Lower leg skin (tissue), 3 donors: ENCODE measurements around the gene LMCD1.

ENCODE experiments used
- POLR2A ChIP-seq, 2 donors: fragments of 450-650 bp; IDR thresholded peaks; one replicate each; pipeline ENCODE4 v1.6.1; 2016 to 2017; ENCODE audit warnings: antibody characterized with exemption in 2 of 2, mild to moderate bottlenecking in 1 of 2, moderate library complexity in 1 of 2
- TF ChIP-seq, protein P1 (sequence below), 3 donors: fragments of 450-650 bp; IDR thresholded peaks; one replicate each; pipeline ENCODE4 v1.5.1; 2016; ENCODE audit warnings: antibody characterized with exemption in 3 of 3, mild to moderate bottlenecking in 3 of 3, moderate library complexity in 2 of 3

DNA sequence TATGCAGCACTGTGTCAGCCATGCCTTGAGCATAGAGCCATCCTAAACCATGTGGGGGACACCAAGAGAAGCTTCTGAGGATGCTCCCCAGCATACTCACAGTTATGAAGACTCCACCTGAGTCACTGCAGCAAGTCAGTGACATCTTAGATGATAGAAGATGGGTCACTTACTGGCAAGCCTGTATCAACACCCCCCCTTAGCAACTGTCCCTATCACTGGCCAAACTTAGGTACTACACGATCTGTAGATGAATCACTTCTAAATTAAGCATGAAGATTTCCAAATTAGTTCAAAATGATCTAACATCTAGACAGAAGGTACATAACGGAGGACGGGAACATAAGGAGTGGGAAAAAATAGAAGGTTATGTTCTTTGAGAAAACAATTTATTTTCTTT is 13.2 kb upstream of the LMCD1 start:
- TF ChIP-seq, protein P1, sequence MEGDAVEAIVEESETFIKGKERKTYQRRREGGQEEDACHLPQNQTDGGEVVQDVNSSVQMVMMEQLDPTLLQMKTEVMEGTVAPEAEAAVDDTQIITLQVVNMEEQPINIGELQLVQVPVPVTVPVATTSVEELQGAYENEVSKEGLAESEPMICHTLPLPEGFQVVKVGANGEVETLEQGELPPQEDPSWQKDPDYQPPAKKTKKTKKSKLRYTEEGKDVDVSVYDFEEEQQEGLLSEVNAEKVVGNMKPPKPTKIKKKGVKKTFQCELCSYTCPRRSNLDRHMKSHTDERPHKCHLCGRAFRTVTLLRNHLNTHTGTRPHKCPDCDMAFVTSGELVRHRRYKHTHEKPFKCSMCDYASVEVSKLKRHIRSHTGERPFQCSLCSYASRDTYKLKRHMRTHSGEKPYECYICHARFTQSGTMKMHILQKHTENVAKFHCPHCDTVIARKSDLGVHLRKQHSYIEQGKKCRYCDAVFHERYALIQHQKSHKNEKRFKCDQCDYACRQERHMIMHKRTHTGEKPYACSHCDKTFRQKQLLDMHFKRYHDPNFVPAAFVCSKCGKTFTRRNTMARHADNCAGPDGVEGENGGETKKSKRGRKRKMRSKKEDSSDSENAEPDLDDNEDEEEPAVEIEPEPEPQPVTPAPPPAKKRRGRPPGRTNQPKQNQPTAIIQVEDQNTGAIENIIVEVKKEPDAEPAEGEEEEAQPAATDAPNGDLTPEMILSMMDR (IDR thresholded peaks at IDR 0.05), result no peak
- no peak for TF ChIP-seq POLR2A (IDR thresholded peaks at IDR 0.05)
